ENCODE measurements around the gene MBNL3. TPM values are rescaled to one million over a fixed set of nuclear protein-coding genes. Genes with fewer than 3 reads are reported as not detected.

Gene MBNL3
- total RNA-seq, 6 donors from 2014 or later: 4.1 to 23.3 (median 17.4) TPM

GRCh38 chrX:132433551-132433950, 55.3 kb downstream of the MBNL3 start:
- no peak overlapping the region for H3K4me3 ChIP-seq
- TF ChIP-seq POLR2A (IDR thresholded peaks at IDR 0.05) (no peak), POLR2AphosphoS5 (IDR thresholded peaks at IDR 0.05) (no peak), EP300 (IDR thresholded peaks at IDR 0.05) (no peak)
- TF ChIP-seq, protein P1, sequence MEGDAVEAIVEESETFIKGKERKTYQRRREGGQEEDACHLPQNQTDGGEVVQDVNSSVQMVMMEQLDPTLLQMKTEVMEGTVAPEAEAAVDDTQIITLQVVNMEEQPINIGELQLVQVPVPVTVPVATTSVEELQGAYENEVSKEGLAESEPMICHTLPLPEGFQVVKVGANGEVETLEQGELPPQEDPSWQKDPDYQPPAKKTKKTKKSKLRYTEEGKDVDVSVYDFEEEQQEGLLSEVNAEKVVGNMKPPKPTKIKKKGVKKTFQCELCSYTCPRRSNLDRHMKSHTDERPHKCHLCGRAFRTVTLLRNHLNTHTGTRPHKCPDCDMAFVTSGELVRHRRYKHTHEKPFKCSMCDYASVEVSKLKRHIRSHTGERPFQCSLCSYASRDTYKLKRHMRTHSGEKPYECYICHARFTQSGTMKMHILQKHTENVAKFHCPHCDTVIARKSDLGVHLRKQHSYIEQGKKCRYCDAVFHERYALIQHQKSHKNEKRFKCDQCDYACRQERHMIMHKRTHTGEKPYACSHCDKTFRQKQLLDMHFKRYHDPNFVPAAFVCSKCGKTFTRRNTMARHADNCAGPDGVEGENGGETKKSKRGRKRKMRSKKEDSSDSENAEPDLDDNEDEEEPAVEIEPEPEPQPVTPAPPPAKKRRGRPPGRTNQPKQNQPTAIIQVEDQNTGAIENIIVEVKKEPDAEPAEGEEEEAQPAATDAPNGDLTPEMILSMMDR (IDR thresholded peaks at IDR 0.05): no peak
- WGBS, 2 donors: 55 to 93% methylated on average over 4 to 6 of the region's 6 CpGs
- DNase-seq: no peak
- no peaks in the 10 kb centered on the region for H3K36me3 ChIP-seq
- ATAC-seq (ENCODE audit: low FRiP score in 2 of 2): no peak
- H3K27me3 ChIP-seq: no peaks in the 10 kb centered on the region
- H3K27ac ChIP-seq: no peak overlapping the region
- no peaks in the 10 kb centered on the region for H3K4me1 ChIP-seq
- no peaks in the 10 kb centered on the region for H3K9me3 ChIP-seq

DNA sequence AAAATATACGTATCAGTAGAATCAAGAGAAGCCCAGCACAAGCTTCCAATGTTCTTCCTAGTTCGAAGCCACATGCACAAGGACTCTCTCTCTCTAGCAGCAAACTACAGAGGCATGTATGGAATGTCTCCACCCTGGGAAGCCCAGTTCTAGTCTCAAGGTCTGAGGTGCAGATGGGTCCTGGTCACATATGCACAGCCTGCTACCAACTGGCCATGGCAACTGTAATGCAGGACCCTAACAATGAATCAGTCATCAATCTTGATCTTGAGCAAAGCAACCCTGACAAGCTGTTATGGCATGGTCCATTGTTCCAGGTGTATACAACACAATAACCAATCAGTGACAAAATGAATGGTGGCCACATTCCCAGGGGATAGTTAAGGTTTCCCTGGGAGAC, 55.8 kb downstream of the MBNL3 start:
- H3K9me3 ChIP-seq: no peaks in the 10 kb centered on the region
- WGBS, 2 donors: 70 to 76% methylated on average over 2 of the region's 2 CpGs
- H3K4me1 ChIP-seq: no peaks in the 10 kb centered on the region
- no peak for TF ChIP-seq POLR2AphosphoS5 (IDR thresholded peaks at IDR 0.05)
- TF ChIP-seq, protein P1 (IDR thresholded peaks at IDR 0.05): no peak
- TF ChIP-seq POLR2A (IDR thresholded peaks at IDR 0.05): no peak
- no peak overlapping the region for H3K27ac ChIP-seq
- ATAC-seq (ENCODE audit: low FRiP score in 2 of 2) (no peak), DNase-seq (no peak)
- no peak overlapping the region for H3K4me3 ChIP-seq
- no peaks in the 10 kb centered on the region for H3K27me3 ChIP-seq
- no peaks in the 10 kb centered on the region for H3K36me3 ChIP-seq

DNA sequence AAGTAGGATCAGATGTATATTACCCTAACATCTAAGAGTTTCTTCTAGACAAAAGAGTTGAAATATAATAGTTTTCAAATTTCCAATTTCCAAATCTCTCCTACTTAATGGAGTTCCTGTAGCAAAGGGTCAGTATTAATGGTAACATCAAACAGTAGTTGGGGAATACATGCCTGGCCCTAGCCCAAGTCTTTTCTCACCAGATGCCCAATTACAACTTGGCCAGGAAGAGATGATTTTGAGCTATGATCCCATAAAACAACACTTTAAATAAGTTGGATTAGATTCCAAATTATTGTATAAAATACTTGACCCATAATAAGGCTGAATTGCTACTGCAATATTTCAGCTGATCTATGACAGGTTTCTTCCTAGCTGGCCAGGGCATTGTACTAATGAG, 59.9 kb downstream of the MBNL3 start:
- ATAC-seq (ENCODE audit: low FRiP score in 2 of 2): no peak
- H3K4me3 ChIP-seq: no peak overlapping the region
- H3K36me3 ChIP-seq: no peaks in the 10 kb centered on the region
- H3K27ac ChIP-seq: no peak overlapping the region
- H3K27me3 ChIP-seq: no peaks in the 10 kb centered on the region
- H3K9me3 ChIP-seq: no peaks in the 10 kb centered on the region
- TF ChIP-seq, protein P1 (IDR thresholded peaks at IDR 0.05): no peak
- no peak for TF ChIP-seq POLR2A (IDR thresholded peaks at IDR 0.05)
- no peak for TF ChIP-seq POLR2AphosphoS5 (IDR thresholded peaks at IDR 0.05)
- TF ChIP-seq EP300 (IDR thresholded peaks at IDR 0.05): no peak
- DNase-seq: no peak
- no peaks in the 10 kb centered on the region for H3K4me1 ChIP-seq

- H3K9me3 ChIP-seq: no peaks in the 10 kb centered on the region
- ATAC-seq (ENCODE audit: low FRiP score in 2 of 2): no peak
These were observed 62.0 kb downstream of the MBNL3 start for GRCh38 chrX:132426695-132427281.

More at GRCh38 chrX:132426695-132427281, 62.0 kb downstream of the MBNL3 start:
- no peak for DNase-seq
- Histone ChIP-seq H3K27ac (no peak overlapping the region), H3K27me3 (no peaks in the 10 kb centered on the region), H3K4me1 (no peaks in the 10 kb centered on the region), H3K36me3 (no peaks in the 10 kb centered on the region), H3K4me3 (no peak overlapping the region)
- no peak for TF ChIP-seq EP300 (IDR thresholded peaks at IDR 0.05)
- TF ChIP-seq, protein P1 (IDR thresholded peaks at IDR 0.05): no peak
- no peak for TF ChIP-seq POLR2A (IDR thresholded peaks at IDR 0.05)
- no peak for TF ChIP-seq POLR2AphosphoS5 (IDR thresholded peaks at IDR 0.05)
- 68 to 100% methylated on average over 1 of the region's 1 CpG for WGBS, 2 donors
